CD4-positive, alpha-beta T cell treated with Interleukin-15 for 1 hour (primary cell): ENCODE data around the gene SETDB1.
A peak's percentile ranks its signal among the peaks of the same experiment; 100 is the strongest.
"Not testable (repeated sequence)": the region's sequence is repeated elsewhere in the genome, so short reads cannot be mapped to it uniquely, and the experiment has no call there.

Experiments
- DNase-seq: peaks from one replicate; pipeline ENCODE4 v3.0.0-alpha.2; 2020

Gene SETDB1

DNA sequence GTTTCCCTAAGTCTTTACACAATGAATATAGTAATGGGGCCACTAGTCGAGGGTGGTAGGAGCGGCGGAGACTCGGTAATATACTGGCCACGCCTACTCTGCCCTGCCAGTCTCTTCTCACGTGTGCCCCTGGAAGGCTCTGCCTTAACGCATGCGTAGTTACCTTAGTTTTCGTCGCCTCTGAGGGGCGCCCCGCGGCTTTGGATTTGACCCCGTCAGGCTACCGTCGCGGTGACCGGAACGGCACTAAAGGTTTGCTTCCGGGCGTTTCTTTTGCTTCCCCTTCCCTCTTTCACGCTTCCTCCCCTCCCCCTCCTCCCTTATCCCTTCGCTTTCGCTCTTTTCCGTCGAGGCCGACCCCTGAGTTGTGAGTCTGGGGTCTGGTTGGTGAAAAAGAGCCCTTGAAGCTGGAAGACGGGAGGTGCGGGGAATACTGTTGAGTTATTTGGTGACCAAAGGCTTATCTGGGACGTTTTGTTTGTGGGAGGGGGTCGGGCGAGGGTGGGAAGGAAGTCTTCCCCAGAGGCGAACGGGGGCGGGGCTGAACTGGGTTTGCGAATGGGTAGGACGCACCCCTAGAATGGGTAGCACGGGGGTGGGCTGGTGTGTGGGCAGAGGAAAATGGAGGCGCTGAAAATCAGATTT, at the start of gene SETDB1:
Gene SETDB1 (plus strand): TSS at position 267 of the 645 bp plus-strand sequence. CDS start 1,352 bp downstream, outside the sequence.
- DNase-seq, result peak; percentile 98

DNA sequence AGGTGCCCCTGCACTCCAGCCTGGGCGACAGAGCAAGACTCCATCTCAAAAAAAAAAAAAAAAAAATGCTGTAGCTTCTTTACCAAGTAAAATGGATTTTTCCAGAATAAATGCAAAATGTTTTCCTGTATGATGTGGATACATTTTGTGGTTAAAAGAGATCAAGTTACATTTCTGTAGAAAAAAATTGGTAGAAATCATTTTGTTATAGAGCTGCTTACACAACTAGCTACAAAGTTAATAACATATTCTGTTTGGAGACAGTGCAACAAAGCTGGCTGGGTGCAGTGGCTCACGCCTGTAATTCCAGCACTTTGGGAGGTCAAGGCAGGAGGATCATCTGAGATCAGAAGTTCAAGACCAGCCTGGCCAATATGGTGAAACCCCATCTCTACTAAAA, 47.2 kb upstream of the SETDB1 start:
- DNase-seq, result not testable (repeated sequence)

DNA sequence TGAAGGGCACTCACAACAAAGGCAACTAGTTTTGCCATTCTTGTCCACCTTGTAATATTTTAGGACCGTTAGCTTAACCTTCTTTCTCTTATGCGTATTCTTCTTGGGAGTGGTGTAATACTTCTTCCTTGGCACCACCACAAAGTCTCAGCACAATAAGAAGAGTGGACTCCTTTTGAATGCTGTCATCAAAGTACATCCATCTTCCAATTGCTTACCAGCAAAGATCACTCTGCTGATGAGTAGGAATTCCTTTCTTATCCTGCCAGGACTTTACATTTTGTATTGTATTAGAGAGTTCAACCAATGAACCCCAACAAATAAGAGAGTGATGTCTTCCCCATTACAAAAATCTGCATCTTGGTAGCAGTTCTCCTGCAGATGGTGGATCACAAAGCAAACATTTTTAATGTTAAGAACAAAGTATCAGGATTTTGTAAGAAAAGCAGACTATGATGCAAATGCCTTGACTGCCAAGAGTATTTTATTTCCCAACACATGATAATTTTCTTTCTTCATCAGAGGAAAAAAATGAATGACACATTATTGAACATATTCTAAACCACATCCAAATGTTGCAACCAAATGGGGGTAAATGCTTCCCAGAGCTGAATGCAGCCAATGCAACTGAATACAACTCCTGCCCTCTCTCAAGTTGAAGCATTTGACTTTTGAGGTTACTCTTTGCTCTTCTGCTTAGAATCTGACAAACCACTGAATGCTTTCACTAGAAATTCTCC, 44.7 kb upstream of the SETDB1 start:
- DNase-seq, result no peak

DNA sequence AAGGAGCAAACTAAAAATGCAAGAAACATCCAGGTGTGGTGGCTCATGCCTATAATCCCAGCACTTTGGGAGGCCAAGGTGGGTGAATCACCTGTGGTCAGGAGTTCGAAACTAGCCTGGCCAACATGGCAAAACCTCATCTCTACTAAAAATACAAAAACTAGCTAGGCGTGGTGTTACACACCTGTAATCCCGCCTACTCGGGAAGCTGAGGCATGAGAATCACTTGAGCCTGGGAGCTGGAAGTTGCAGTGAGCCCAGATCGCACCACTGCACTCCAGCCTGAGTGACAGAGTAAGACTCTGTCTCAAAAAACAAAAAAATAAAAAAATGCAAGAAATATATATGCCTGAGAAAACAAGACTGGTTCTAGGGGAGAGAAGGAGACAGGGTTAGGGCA, 43.0 kb upstream of the SETDB1 start:
- not testable (repeated sequence) for DNase-seq

DNA sequence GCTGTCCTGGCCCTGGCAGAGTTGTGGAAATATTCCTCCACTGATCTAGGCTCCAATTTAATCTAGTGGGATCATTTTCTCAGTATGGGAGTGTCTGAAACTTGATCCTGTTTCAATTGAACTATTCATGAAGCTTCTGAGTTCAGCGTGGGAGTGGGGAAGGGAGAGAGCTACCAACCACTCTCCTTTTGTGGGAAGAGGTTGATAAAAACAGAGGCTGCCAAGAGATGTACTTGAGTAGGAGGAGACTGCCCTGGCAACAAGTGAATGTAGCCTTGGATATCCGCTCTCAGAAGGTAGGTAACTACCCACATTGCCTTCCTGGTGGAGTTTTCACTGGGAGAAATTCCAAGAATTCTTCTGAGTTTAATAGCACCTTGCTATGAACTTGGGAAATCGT, 39.1 kb upstream of the SETDB1 start, which contains the start of gene CTXND2:
Gene CTXND2 (plus strand): TSS at position 119 of the 400 bp plus-strand sequence. CDS start 25,179 bp downstream, outside the sequence.
- no peak for DNase-seq

DNA sequence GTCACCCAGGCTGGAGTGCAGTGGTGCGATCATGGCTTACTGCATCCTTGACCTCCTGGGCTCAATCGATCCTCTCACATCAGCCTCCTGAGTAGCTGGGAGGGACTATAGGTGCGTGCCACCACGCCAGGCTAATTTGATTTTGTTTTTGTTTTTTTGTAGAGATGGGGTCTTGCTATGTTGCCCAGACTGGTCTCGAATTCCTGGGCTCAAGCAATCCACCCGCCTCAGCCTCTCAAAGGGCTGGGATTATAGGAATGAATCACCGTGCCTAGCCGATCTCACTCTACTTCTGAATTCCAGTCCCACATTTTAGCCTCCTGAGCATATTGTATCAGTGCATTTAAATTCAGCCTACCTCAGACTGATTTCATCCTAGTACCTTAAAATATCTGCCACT, 37.4 kb upstream of the SETDB1 start:
- DNase-seq, result no peak

DNA sequence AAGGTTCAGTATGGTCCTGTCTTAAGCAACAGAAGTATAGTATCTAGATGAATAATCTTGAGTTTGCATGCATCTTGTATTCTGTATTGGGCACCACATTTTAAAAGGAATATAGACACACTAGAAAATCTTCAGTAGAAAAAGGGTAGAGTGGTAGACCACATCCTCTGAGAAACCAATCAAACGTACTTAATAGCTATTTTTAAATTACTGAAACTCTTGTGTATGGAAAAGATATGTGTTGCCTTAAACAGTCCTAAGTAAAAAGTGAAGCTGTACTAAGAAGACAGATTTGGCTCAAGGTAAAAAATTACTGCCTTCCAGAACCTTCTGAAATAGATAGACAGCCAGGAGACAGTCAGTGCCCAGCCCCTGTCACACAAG, 36.1 kb upstream of the SETDB1 start:
- DNase-seq, result no peak

DNA sequence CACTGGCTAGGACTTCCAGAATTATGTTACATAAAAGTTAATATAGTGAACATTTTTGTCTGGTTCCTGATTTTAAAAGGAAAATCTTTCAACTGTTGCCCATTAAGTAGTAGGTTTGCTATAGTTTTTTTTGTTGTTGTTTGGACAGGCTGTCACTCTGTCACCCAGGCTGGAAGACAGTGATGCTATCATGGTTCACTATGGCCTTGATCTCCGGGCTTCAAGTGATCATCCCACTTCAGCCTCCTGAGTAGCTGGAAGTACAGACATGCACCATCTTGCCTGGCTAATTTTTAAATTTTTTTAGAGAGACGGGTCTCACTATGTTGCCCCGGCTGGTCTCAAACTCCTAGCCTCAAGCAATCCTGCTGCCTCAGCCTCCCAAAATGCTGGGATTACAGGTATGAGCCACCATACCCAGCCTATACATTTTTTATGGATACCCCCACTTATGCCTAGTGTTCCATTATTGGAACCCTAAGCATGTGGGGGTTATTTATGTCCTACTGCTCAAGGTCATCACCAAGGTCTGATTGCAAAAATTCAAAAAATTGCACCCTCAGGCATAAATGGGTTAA, 32.7 kb upstream of the SETDB1 start:
- DNase-seq, result no peak

DNA sequence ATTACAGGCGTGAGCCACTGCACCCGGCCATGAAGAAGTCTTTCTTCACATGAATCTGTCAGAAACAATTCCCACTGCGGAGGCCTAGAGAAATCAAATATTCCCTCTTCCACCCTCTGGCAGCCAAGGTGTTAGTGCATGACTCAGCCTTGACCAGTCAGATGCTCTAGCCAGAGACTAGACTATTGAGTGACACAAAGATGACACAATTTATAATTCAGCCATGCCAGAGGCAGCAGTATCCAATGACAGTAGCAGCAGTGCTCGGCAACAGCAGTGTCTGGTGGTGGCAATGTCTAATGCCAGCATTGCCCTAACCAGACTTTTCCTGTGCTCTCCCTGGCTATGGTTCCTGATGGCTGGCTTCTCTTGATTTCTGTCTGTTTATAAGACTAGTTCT, 30.5 kb upstream of the SETDB1 start:
- DNase-seq, result no peak

DNA sequence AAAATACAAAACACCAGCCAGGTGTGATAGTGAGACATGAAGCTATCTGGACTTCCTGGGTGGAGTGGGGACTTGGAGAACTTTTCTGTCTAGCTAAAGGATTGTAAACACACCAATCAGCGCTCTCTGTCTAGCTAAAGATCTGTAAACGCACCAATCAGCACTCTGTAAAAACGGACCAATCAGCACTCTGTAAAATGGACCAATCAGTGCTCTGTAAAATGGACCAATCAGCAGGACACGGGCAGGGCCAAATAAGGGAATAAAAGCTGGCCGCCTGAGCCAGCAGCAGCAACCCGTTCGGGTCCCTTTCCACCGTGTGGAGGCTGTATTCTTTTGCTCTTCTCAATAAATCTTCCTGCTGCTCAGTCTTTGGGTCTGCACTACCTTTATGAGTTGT, 26.4 kb upstream of the SETDB1 start:
- not testable (repeated sequence) for DNase-seq

DNA sequence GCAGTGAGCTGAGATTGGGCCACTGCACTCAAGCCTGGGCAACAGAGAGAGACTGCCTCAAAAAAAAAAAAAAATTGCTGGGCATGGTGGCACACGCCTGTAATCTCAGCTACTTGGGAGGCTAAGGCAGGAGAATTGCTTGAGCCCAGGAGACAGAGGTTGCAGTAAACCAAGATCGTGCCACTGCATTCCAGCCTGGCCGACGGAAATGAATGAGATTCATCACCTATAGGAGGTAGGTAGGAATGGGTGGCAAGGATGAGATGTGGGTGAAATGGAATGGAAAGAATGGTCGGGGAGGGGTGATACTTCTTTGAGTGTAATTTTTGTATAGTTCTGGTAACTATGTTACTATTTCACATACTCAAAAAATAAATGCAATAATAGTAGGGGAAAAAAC, 23.8 kb upstream of the SETDB1 start:
- DNase-seq, result no peak

DNA sequence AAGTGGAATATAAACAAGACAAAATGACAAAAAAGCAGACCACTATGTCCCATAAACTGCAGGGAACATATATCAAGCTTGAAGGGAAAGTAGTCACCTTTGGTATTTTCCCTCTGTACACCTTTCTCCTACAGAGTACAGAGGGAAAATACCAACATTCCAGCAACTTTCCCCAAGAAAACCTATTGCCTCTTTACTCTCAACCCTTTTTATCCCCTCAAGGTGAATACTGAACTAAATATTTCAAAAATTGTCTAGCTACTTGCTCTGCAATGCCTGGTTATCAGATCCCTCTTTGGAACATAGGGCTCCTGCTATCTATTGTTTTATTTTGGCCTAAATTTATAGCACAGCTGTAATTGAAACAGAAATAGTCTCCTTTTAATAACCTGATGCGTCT, 23.4 kb upstream of the SETDB1 start:
- no peak for DNase-seq

DNA sequence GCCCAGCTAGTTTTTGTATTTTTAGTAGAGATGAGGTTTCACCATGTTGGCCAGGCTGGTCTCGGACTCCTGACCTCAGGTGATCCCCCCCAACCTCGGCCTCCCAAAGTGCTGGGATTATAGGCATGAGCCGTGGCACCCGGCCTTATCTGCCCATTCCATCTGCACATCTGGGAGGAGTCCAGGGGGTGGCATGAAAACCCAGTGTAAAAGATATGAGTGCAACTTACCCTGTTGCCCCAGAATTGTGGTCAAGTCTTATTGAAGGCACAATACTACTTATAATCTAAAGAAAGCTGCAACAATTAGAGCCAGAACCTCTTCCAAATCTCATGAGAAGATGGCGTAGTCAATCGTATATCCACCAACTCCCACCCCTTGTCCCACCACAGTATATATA, 20.9 kb upstream of the SETDB1 start:
- no peak for DNase-seq

DNA sequence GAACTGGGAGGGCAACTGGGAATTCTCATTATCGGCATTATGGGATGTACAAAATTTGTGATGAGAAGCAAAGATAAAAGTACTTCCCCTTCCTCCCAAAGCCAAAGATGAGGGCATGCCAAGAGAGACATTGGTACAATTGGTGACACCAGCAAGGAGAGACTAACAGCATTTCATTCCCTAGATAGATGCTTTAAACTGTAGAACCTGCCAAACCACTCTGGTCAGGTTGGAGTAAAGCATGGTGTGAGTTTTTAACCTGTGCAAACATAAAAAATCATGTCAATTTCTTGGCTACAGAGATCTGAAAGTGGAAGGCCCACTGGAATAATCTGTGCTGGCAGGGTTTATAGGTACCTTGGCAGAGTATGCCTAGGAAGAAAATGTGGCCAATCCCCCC, 19.8 kb upstream of the SETDB1 start:
- DNase-seq, result no peak

DNA sequence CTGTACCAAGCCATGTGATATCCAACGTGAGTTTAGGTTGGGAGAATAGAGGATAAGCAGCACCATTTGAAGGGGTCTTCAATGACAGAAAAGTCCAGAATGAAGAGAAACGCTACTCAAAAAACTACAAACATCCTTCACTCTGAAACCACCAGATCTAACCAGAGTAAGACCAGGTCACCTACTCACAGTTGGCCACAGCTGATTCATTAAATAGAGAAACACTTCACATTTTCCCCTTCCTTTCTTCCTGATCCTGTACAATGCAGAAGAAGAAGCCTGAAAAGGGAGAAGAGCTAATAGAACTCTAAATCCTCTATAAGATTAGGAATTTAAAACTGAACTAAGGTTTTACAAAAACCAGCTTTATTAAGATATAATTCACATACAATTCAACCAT, 19.4 kb upstream of the SETDB1 start:
- DNase-seq, result no peak

DNA sequence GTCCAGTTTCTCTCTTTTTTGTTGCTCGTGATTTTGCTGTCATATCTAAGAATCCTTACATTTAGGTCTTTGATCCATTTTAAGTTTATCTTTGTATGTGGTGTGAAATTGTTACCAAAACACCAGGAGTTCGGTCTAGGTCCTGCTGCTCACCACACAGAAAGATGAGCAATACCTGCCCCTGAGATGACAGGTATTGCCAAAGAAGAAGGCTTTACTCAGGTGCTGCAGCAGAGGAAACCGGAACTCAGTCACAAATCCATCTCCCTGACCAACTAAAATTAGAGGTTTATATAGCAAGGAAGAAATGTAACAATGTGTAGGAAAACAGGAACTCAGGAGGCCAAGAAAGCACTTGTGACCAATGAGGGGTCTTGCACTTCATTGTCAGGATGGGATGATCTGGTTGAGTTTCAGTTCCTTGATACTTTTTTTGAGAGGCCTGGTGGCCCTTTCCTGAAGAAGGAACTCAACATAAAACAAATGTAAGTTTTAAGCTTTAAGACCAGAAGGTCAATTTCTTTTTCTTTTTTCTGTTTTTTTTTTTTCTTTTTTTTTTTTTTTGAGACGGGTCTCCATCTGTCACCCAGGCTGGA, 16.5 kb upstream of the SETDB1 start:
- no peak for DNase-seq

DNA sequence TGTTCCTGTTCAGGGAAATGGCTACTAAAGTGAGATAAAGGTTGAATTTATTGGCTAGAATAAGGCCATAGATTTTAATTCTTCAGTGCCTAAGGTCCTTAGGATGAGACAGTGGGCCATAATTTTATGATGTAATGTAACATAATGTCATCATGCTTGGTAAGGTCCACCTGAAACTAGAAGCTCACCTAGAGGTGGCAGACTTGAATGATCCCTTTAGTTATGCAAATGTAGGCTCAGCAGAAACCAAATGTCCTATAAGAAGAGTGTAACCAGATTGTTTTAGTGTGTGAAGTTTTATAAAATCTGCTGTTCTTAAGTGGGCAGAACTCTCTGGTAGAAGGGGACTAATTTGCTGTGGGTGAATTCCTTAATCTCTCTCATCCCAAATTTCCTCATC, 13.5 kb upstream of the SETDB1 start:
- no peak for DNase-seq

DNA sequence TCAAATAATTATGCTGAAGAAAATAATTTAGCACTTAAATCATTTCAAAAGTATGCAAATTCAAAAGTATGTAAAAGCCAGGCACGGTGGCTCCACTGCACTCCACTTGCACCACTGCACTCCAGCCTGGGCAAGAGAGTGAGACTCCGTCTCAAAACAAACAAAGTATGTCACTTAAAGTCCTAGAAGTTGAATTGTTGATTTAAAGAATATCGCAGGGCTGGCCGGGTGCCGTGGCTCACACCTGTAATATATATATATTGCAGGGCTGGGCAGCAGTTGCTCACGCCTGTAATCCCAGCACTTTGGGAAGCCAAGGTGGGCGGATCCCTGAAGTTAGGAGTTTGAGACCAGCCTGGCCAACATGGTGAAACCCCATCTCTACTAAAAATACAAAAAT, 8.8 kb upstream of the SETDB1 start:
- no peak for DNase-seq

DNA sequence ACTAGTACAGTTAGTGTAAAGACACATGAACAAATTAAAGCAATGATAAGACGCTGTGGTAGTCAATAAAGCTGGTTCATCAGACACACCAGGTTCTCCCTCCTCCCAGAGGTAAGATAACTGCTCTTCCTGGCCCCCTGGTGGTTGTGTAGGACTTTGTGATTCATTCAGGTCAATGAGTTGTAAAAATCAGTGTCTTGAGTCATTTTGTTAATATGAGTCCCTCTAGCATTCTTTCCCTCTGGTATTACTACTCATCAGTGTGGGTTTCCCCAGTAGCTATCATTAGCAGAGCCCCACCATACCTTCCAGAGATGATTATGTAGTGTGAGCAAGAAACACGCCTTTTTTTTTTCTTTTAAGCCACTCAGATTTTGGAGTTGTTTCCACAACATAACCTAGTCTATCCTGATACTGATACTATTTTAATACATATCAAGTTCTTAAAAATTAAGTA, 3.6 kb upstream of the SETDB1 start:
- DNase-seq, result peak; percentile 73

DNA sequence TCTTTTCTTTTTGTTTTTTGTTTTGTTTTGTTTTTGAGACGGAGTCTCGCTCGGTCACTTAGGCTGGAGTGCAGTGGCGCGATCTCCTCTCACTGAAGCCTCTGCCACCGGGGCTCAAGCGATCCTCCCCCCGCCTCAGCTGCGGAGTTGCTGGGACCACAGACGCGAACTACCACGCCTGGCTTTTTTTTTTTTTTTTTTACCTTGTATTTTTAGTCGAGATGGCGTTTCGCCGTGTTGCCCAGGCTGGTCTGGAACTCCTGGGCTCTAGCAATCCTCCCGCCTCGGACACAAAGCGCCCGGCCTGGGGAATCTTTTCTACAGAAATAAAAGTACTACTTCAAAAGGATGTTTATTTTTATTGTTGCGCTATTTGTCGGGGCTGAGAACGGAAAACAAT, 1.1 kb upstream of the SETDB1 start:
- DNase-seq, result peak; percentile 19

DNA sequence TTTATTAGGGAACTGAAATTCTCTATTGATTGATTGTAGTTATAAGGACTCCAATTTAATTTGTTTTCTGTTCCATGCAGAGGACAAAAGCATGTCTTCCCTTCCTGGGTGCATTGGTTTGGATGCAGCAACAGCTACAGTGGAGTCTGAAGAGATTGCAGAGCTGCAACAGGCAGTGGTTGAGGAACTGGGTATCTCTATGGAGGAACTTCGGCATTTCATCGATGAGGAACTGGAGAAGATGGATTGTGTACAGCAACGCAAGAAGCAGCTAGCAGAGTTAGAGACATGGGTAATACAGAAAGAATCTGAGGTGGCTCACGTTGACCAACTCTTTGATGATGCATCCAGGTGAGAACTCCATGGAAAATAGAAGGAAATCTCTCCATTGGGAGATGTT, 1.5 kb downstream of the SETDB1 start:
- DNase-seq, result no peak

DNA sequence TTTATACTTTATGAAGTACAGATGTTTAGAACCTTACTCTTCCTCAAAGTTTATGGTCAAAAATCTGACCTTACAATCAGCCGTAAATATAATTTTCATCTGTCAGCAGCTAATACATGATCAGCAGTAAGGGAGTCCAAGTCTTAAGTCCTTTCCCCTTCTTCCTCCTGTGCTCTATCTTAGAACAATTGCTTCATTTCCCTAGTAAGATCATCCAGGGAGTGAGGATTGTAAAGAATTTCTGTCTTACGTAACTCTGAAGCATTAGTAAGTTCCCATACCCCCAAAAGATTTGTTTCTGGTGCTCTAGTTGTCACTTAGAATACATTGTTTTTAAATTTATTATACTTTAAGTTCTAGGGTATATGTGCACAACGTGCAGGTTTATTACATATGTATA, 2.1 kb downstream of the SETDB1 start:
- no peak for DNase-seq

DNA sequence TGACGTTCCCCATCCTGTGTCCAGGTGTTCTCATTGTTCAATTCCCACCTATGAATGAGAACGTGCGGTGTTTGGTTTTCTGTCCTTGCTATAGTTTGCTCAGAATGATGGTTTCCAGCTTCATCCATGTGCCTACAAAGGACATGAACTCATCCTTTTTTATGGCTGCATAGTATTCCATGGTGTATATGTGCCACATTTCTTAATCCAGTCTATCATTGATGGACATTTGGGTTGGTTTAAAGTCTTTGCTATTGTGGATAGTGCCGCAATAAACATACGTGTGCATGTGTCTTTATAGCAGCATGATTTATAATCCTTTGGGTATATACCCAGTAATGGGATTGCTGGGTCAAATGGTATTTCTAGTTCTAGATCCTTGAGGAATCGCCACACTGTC, 2.6 kb downstream of the SETDB1 start:
- not testable (repeated sequence) for DNase-seq

DNA sequence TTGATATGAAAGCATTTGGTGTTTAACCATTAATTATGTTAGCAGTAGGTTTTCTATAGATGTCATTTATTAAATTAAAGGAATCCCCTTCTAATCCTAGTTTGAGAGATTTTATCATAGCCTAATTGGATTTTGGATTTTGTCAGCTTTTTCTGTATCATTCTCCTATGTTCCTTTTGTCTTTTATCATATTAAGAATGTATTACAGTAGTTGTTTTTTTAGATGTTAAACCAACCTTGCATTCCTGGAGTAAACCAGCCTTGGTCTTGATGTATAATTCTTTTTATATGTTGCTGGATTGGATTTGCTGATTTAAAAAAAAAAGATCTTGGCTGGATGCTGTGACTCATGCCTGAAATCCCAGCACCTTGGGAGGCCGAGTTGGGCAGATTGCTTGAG, 5.6 kb downstream of the SETDB1 start:
- DNase-seq, result no peak
